ENCODE data around the gene RBM20. TPM values are rescaled to one million over a fixed set of nuclear protein-coding genes. Genes with fewer than 3 reads are reported as not detected.

RBM20 gene
- total and polyA plus RNA-seq, 2 of the 13 experiments (the other 11 are each of a cell fraction or from before 2014, with no cell fraction given), result 0.02 to 0.22 TPM

DNA sequence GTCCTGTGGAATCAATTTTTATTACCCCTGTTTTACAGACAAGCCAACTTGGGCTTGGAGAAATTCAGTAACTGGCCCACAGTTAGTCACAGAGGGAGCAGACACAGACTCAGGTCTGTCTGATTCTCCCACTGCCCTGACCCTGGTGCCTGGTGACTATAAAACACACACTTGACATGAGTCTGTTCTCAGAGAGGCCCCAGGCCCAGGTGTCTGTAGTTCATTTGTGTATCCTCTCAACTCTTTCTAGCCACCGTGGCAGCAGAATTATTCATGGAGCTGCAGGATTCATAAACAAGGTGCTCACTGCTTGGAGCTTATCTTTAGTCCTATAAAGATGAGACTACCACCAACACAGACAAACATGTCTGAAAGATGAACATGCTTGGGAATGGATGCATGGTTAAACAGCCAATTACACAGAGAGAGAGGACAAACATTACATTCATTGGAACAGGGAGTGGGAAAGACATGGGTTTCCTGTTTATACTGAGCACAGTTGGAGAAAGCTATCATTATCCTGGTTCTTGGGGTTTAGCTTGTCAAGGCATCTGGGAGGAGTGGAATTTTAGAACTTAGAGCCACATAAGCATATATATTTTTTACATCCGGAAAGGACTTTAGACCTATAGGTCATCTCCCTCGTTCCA is 148.5 kb downstream of the RBM20 start:
- Histone ChIP-seq H3K4me3 (replicated peaks in 1 of 3; ENCODE audit: insufficient read depth in 1 of 3, low read depth in 2 of 3, low read length in 3 of 3) (no peak overlapping the region), H3K9me3 (ENCODE audit: low read length) (no peaks in the 10 kb centered on the region), H3K36me3 (replicated peaks in 1 of 2; ENCODE audit: control insufficient read depth in 1 of 2, insufficient read depth in 2 of 2, low read length in 2 of 2) (no peaks in the 10 kb centered on the region), H3K4me2 (ENCODE audit: low read depth, low read length) (no peak overlapping the region), H3K79me2 (ENCODE audit: insufficient read depth, low read length) (no peaks in the 10 kb centered on the region), H3K4me1 (ENCODE audit: insufficient read depth, low read length) (0 out of 2 replicates have a peak, but pooled peaks cover 3% of the 10 kb centered on the region), H2AFZ (ENCODE audit: low read length) (no peak overlapping the region), H3K9ac (ENCODE audit: insufficient read depth, low read depth, low read length) (no peak overlapping the region), H3K27me3 (ENCODE audit: control insufficient read depth in 1 of 2, insufficient read depth in 2 of 2, low read length in 2 of 2) (no peaks in the 10 kb centered on the region; a peak in 2 of 5 replicates), H4K20me1 (ENCODE audit: insufficient read depth, low read length) (no peaks in the 10 kb centered on the region), H3K27ac (ENCODE audit: extremely low read length, insufficient read depth, low read length) (no peak overlapping the region)
- ChIA-PET POLR2A (interaction anchor here (1.3 kb wide), 1 partner anchor 126 kb away, joined by 5 read pairs; the partner anchor contains the start of gene BBIP1), CTCF (ENCODE audit: low intra/inter-chr PET ratio, low total read pairs) (no interaction called here)
- FAIRE-seq, result no peak
- WGBS (ENCODE audit: low lambda C conversion rate), result 29% methylated on average over 3 of the region's 3 CpGs
- BruUV-seq (replicated peaks), result no TSS peak
- intact Hi-C loops (cut with micrococcal nuclease; ENCODE audit: unreplicated experiment), result no loop called here
- in situ Hi-C loops (cut with HindIII; ENCODE audit: extremely low pct_ligation_motif_present, low pct_unique_long_range_greater_than_20kb), result no loop called here
- DNase-seq (ENCODE audit: low spot score), result no peak
- ATAC-seq, result no peak
- no peak for TF ChIP-seq ZNF333 (CRISPR knock-in tag; IDR thresholded peaks at IDR 0.05; ENCODE audit: borderline replicate concordance)
- TF ChIP-seq KAT7 (CRISPR knock-in tag; IDR thresholded peaks at IDR 0.05; ENCODE audit: borderline replicate concordance), result no peak
- no peak for TF ChIP-seq TBP (CRISPR knock-in tag; IDR thresholded peaks at IDR 0.05)
- TF ChIP-seq ARHGAP35 (CRISPR knock-in tag; IDR thresholded peaks at IDR 0.05; ENCODE audit: borderline replicate concordance), result no peak
- no peak for TF ChIP-seq ZKSCAN8 (CRISPR knock-in tag; IDR thresholded peaks at IDR 0.05; ENCODE audit: borderline replicate concordance)
- no peak for TF ChIP-seq ZNF737 (CRISPR knock-in tag; IDR thresholded peaks at IDR 0.05; ENCODE audit: borderline replicate concordance)

DNA sequence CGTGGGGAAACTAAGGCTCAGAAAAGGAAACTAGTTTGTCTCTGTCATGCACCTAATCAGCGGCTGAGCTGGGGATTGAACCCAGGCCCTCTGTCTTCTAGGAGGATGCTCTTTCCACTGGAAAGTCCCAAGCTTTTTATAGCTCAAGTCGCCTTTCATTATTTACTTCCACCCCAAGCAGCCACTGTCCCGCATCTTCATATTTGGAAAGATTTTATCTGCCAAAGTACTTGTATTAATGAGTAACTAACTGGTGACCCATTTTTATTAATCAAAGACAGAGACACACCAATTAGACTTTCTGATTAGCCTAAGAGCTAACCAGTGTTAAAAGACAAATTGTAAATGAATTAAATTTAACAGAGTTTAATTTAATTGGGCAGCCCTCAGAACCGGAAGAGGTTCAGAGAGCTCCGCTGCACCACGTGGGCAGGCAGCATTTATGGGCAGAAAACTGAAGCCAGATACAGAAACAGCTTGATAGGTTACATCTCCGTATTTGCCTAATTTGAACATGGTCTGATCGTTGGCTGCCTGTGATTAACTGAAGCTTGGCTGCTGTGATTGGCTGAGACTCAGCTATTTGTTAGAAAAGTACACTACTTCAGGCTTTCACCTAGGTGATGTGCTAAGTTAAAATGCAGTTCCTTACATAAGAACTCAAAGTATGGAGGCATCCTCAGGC is 149.1 kb downstream of the RBM20 start:
- H3K27ac ChIP-seq (ENCODE audit: extremely low read length, insufficient read depth, low read length), result no peak overlapping the region
- ATAC-seq, result no peak
- no peak for FAIRE-seq
- H3K79me2 ChIP-seq (ENCODE audit: insufficient read depth, low read length), result no peaks in the 10 kb centered on the region
- H3K9me3 ChIP-seq (ENCODE audit: low read length), result no peaks in the 10 kb centered on the region
- CTCF ChIA-PET (ENCODE audit: low intra/inter-chr PET ratio, low total read pairs), result no interaction called here
- H3K9ac ChIP-seq (ENCODE audit: insufficient read depth, low read depth, low read length), result no peak overlapping the region
- 0 out of 2 replicates have a peak, but pooled peaks cover 5% of the 10 kb centered on the region for H3K4me1 ChIP-seq (ENCODE audit: insufficient read depth, low read length)
- in situ Hi-C loops (cut with HindIII; ENCODE audit: extremely low pct_ligation_motif_present, low pct_unique_long_range_greater_than_20kb), result no loop called here
- no peak overlapping the region for H3K4me3 ChIP-seq (replicated peaks in 1 of 3; ENCODE audit: insufficient read depth in 1 of 3, low read depth in 2 of 3, low read length in 3 of 3)
- no peaks in the 10 kb centered on the region for H3K36me3 ChIP-seq (replicated peaks in 1 of 2; ENCODE audit: control insufficient read depth in 1 of 2, insufficient read depth in 2 of 2, low read length in 2 of 2)
- no TSS peak for BruUV-seq (replicated peaks)
- POLR2A ChIA-PET, result interaction anchor here (1.3 kb wide), 1 partner anchor 125 kb away, joined by 5 read pairs; the partner anchor contains the start of gene BBIP1
- H3K4me2 ChIP-seq (ENCODE audit: low read depth, low read length), result peak overlapping the region; percentile 6; the same call in 1 of the 2 replicates
- no peak for DNase-seq (ENCODE audit: low spot score)
- no peak overlapping the region for H2AFZ ChIP-seq (ENCODE audit: low read length)
- H3K27me3 ChIP-seq (ENCODE audit: control insufficient read depth in 1 of 2, insufficient read depth in 2 of 2, low read length in 2 of 2), result no peaks in the 10 kb centered on the region; a peak in 2 of 5 replicates
- intact Hi-C loops (cut with micrococcal nuclease; ENCODE audit: unreplicated experiment), result no loop called here
- H4K20me1 ChIP-seq (ENCODE audit: insufficient read depth, low read length), result no peaks in the 10 kb centered on the region
- 28% methylated on average over 9 of the region's 9 CpGs for WGBS (ENCODE audit: low lambda C conversion rate)
- no peak for TF ChIP-seq TCF12 (IDR thresholded peaks at IDR 0.05)
- no peak for TF ChIP-seq TCF12 (CRISPR knock-in tag; IDR thresholded peaks at IDR 0.05)
- no peak for TF ChIP-seq CHD2 (IDR thresholded peaks at IDR 0.05; ENCODE audit: low read depth, low read length)
- TF ChIP-seq, protein P1, sequence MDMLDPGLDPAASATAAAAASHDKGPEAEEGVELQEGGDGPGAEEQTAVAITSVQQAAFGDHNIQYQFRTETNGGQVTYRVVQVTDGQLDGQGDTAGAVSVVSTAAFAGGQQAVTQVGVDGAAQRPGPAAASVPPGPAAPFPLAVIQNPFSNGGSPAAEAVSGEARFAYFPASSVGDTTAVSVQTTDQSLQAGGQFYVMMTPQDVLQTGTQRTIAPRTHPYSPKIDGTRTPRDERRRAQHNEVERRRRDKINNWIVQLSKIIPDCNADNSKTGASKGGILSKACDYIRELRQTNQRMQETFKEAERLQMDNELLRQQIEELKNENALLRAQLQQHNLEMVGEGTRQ (IDR thresholded peaks at IDR 0.05; ENCODE audit: low read depth, low read length), result no peak
- TF ChIP-seq, protein P1 (CRISPR knock-in tag; IDR thresholded peaks at IDR 0.05; ENCODE audit: borderline replicate concordance), result no peak
- TF ChIP-seq, protein P2, sequence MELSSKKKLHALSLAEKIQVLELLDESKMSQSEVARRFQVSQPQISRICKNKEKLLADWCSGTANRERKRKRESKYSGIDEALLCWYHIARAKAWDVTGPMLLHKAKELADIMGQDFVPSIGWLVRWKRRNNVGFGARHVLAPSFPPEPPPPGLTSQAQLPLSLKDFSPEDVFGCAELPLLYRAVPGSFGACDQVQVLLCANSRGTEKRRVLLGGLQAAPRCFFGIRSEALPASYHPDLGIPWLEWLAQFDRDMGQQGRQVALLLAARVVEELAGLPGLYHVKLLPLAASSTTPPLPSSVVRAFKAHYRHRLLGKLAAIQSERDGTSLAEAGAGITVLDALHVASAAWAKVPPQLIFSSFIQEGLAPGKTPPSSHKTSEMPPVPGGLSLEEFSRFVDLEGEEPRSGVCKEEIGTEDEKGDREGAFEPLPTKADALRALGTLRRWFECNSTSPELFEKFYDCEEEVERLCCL (CRISPR knock-in tag; IDR thresholded peaks at IDR 0.05; ENCODE audit: borderline replicate concordance), result no peak
- TF ChIP-seq TBX3 (IDR thresholded peaks at IDR 0.05; ENCODE audit: borderline replicate concordance), result no peak
- TF ChIP-seq NPAS2 (CRISPR knock-in tag; IDR thresholded peaks at IDR 0.05; ENCODE audit: borderline replicate concordance), result no peak
